Activated CD4-positive, alpha-beta T cell treated with anti-CD3 and anti-CD28 coated beads, Interleukin-2, amount 50 U/mL, for 1 hour (primary cell): Measurements from ENCODE around the gene RBBP5.

Experiments
- DNase-seq: peaks from one replicate; pipeline ENCODE4 v3.0.0-alpha.2; 2020

Gene RBBP5

DNA sequence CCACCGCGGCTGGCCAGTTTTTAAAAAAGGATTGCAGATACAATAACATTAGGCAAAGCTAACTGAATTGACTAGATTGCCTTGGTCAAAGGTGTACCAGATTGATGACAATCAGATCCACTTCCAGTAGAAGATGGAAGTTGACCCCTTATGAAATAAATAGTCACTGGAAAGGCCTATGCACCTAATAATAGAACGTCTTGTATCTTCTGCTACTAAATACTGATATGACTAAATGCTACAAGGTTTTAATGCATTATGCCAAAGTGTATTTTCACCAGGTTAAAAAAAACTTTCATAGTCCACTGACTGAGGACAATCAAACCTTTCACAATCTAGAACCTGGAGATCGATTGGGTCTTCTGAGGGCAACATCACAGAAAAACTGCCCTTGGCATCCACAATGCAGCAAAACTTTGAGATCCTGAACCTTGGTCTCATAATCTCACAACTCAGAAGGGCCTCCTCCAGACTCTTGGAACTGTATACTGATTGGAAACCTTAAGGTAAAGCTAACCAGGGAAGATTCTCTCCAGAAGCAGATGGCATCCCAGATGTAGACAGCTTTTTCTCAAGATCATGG lies 7.8 kb upstream of the RBBP5 start:
- no peak for DNase-seq

DNA sequence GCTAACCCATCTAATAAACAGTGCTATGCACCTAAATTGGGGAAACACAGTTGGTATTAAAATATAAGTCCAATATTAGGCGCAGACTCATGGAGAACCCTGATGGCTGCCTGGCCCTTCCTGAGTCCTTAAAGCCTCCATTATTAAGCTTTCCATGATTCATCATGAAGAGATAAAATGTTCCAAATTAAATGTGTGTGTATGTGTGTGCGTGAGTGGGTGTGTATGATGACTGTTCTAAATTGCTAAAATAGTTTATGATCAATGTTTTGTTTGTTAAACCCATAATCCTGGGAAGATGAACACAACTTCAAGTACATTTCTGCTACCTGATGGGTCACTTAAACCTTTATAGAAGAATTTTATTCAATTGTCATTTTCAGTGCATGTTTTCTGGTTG lies 6.3 kb upstream of the RBBP5 start:
- DNase-seq = no peak

DNA sequence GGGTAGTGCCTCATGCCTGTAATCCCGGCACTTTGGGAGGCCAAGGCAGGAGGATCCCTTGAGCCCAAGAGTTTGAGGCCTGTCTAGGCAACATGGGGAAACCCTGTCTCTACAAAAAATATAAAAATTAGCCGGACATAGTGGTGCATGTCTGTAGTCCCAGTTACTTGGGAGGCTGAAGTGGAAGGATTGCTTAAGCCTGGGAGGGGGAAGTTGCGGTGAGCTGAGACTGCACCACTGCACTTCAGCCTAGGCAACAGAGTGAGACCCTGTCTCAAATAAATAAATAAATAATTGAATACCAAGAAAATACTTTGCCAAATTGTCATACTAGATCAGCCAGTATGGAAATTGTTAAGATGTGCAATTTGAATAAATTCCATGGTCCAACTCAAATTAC lies 5.9 kb upstream of the RBBP5 start:
- no peak for DNase-seq

DNA sequence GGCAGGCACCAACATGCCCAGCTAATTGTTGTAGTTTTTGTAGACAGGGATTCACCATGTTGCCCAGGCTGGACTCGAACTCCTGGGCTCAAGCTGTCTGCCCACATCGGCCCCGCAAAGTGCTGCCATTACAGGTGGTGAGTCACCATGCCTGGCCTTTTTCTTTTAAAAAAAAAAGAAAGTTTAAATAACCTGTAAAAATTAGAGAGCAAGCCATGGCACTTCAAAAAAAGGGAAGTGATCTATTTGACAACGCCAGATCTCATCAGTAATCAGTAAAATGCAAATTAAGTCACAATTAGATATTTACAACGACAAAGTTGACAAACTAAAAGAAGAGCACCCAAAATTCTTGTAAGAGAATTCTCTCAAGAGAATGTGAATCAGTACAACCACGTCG lies 2.9 kb upstream of the RBBP5 start:
- no peak for DNase-seq

DNA sequence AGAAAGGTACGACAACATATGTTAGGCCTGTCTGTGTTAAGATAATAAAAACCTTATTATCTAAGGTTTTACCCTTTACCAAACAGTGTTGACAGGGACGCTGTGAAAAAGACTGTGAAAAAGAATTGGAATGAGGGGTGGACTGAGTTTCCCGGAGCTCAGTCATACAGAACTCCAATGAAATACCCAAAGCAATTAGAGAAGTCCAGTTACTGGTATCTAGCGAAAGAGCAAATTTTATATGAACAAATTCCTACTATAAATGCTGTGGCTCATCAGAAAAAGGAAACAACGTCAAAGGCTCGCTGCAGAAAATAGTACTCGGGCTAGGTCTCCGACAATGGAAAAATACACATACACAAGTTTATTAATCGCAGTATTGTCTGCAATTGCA lies 708 bp upstream of the RBBP5 start:
- DNase-seq = no peak

DNA sequence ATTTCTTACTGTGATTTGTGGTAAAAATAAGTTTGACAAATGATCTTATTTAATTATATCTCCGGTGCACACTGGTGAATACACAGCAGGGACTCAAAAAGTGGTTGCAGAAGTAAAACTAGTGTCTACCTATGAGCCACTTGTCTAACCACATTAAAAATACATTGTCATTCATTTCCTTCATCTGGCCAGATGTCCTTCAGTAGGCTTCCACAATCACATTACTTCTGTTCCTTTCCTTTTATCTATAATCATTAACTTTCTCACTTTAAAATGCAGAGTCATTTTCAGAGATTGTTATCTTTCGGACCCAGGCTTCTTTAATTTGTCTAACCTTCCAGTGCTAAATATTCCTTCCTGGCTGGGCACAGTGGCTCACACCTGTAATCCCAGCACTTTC lies 3.0 kb downstream of the RBBP5 start:
- no peak for DNase-seq

DNA sequence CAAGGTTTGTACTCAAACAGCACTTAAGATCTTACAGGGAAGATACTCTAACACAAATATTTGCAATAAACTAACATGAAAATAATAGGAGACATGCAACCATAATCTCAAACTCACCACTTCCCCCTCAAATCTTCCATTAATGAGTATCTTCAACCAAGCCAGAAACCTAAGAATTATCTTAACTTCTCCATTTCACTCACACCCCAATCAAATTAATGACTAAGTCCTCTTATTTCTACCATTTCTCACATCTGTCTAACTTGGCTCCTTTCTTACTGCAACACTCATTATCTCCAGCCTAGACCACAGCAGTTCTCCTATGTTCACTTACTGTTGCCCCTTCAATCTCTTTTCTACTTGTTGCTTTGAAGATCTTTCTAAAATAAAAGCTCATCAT lies 10.4 kb downstream of the RBBP5 start:
- DNase-seq = no peak

DNA sequence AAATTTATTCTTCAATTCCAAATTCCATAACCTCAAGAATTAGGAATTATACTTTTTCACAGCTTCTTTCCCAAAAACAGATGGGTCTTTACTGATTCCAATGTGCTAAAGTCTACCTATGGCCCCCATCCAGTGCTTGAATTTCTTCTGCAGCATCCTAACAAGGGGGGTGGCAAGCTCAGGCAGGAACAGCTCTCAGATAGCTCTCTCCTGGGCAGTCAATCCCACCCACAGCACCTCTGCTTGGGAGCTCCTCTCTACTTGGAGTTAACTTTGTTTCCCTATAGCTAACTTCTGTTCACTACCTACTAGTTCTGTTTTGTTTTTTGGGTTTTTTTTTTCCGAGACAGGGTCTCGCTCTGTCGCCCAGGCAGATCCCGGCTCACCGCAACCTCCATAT lies 12.1 kb downstream of the RBBP5 start:
- no peak for DNase-seq

DNA sequence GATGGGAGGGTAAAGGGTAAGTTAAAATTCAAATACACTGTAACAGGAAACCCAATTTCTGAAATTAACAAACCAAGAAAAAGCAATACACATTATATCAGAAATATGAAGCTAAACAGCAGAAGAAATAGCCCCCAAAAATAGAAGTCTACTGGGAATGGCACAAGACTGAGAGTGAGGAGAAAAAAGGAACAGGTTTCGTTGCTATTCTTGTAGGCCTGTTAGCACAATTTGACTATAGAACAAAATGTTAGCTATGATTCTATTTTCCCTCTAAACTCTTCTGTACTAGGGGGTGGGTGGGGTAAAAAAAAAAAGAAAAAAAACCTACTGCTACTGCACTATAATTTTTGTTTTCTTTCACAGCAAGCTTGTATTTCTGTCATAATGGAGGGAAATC lies 12.5 kb downstream of the RBBP5 start:
- DNase-seq = no peak

DNA sequence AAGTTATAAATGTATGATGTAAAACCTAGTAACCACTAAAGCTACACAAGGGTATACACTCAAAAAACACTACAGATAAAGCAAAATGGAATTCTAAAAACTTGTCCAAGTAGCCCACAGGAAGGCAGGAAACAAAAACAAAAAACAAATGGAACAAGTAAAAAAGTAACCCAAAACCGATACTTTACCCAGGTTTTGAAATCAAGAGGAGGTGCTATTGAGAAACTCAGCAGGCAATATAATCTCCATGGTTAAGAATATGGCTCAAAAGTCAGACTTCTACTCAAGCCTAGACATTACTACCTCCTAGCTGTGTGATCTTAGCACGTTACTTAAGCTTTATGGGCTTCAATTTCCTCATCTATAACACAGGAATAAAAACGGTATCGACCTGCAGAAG lies 13.3 kb downstream of the RBBP5 start:
- no peak for DNase-seq

DNA sequence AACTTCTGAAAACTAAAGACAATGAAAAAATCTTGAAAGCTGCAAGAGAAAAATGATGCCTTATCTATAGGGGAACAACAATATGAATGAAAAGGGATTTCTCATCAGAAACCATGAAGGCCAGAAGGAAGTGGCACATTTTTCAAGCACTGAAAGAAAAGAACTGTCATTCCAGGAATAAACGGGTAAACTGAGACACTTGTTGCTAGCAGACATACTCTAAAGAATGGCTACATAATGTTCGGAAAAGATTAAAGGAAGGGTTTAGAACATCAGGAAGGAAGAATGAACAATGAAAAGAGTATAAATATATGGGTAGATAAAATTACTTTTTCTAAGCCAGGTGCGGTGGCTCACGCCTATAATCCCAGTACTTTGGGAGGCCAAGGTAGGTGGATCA lies 14.5 kb downstream of the RBBP5 start:
- no peak for DNase-seq

DNA sequence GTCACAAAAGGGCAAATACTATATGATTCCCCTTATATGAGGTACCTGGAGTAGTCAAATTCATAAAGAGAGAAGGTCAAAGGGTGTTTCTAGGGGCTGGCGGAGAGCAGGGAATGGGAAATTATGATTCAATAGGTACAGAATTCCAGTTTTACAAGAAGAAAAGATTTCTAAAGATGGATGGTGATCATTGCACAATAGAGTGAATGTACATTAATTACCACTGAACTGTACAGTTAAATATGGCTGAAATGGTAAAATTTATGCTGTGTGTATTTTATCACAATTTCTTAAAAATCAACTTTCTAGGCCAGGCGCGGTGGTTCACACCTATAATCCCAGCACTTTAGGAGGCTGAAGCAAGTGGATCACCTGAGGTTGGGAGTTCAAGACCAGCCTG lies 19.4 kb downstream of the RBBP5 start:
- DNase-seq = no peak

DNA sequence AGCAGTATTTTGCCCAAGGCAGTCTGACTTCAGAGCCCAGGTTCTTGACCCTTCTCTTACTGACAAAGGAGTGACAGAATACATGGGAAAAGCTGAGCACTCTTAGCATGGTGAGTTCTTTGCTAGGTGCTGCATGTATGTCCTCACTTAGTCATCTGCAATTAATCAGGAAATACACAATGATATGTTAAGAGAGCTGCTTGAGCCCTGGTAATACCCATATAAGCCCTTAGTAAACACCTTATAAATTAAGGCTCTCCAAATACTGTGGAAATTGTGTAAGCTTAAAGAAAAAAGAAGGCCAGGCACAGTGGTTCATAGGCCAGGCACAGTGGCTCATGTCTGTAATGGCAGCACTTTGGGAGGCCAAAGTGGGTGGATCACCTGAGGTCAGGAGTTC lies 23.5 kb downstream of the RBBP5 start:
- no peak for DNase-seq

DNA sequence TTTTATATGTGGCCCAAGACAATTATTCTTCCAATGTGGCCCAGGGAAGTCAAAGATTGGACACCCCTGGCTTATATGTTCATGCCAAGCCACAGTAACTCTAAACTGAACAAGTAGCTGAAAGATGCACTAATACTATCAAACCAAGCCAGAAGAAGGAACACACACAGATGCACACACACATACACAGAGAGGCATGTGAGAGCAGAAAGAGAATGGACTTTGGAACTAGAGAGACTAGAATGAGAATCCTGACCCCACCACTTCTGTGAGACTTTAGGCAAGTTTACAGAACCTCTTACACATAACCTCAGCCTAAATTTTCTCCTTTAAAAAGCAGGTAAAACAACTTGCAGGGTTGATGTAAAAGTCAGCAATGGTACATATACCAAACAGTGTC lies 26.4 kb downstream of the RBBP5 start:
- DNase-seq = no peak

DNA sequence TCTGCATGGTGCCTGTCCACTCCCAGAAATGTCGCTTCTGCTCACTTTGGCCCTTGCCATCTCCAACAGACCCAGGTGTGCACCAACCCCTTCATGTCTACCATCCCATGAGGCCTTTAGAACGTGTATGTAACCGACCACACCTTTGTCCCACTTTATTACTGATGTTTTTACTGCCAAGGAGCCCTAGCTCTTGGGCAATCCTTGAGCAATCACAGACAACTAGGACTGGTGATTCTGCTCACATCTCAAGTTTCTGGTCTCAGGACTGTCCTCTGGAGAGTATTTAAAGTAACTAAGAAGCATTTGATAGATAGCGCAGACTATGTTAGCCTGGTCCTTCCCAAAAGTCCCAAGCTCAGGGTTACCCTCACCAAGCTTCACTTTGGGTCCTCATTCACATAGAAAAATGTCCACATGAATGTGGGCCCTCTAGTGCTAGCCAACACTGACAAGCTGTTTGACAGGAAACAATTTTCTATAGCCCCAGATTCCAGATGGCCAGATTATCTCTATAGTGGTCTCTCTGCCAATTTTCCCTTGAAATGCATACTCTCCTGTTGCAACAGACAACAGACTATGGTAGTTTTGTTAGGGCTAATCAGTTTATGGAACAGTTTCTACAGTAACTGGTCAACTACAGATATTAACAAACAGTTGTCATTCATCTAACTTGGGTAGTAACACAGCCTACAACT lies 30.6 kb downstream of the RBBP5 start:
- no peak for DNase-seq

DNA sequence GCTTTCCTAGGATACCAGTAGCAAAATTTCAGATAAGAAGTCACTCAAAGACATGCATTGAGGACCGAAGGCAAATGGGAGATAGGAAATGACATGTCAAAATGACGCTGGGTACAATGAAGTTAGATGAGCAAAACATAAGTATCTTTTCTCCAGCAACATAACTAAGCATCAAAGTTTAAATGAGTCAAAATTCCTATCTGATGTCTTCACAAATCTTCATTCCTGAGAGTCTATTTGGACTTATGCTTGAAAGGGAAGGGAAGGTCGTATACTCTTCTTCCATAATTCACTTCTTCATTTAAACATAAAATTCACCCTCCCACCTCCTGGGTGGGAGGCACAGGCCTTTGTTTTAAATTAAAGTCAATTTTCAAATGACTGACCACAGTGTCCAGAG lies 33.4 kb downstream of the RBBP5 start:
- DNase-seq = no peak

DNA sequence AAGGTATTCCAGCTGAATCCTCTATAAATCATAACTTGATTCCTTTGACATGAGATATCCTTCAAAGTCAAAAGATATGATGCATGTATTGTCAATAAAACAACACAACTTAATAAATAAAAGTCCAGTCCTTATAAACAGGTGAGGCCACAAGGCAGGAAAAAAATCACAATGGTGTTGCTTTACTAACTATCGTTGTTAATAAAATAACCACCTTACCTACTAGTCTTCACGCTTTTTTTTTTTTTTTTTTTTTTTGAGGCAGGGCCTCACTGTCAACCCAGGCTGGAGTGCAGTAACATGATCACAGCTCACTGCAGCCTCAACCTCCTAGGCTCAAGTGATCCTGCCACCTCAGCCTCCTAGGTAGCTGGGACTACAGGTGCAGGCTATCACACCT lies 37.4 kb downstream of the RBBP5 start, which contains the start of gene TMEM81:
Gene TMEM81, minus strand, starts transcription at position 101 of the 400 bp plus-strand sequence. CDS start 140 bp downstream, outside the sequence.
- DNase-seq = no peak

DNA sequence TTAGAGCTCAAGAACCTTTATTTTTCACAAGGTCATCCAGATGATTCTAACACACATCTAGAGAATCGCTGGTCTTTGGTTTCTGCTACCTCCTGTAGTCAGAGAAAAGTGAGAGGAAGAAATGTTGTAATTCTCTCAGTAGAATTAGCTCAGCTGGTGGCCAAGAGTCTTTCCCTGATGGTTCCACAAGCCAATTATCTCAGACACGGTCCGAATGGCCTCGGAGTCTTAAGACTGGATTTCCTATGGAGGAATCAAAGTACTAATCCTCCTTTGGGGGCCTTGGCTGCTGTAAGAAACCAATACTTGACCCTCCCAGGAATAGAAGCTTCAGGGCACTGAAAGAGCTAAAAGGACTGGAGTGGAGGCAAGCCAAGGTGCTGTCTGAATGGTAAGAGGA lies 39.3 kb downstream of the RBBP5 start:
- DNase-seq = no peak

DNA sequence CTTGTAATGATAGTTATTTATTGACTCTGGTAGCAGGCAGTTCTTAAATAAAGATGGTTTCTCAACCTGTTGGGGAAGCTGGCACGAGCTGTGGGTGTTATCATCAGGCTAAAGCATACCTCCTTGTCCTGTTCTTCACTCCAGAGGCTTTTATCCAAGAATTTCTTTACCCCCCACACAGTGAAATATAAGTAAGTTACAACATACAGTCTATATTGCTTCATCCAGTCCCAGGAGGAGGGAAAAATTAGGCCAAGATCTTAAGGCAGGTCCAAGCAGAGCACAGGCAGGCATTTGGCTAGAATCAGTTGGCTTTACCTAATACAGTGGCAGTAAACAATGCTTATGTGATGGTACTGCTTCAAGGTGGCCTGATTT lies 43.9 kb downstream of the RBBP5 start:
- DNase-seq = no peak

DNA sequence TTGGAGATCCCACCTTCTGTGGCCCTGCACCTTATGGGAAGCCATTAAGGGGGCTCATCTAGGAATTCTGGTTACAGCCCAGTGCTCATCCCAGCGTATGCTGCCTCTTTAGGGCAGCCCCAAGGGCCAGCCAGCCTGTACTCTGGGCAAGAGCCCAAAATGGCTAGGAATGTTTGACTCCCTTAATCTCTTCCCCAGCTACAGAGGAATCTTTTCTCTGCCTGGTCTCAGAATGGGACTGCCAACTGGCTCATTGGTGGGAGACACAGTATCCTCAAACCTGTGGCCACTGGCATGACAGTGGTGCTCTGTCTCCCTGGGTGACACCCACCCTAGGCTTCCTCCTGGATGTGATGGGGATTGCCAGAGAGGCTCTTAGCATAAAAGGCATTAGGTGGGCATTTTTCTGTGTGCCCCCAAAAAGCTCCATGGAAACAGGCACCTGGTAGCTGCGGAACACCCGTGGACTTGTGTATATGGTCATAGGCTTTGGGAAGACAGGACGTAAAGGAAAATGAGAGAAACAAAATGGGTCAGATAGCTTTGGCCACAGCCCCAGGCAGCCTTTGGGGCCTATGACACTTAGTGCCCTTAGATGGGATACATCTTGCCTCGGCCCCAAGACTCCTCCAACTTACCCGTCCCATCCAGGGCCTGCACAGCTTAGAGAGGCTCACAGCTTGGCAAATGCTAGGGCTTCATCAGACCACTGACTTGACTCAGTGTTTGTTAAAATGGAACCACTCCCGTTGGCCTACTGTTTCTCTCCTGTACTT lies 44.4 kb downstream of the RBBP5 start:
- no peak for DNase-seq

DNA sequence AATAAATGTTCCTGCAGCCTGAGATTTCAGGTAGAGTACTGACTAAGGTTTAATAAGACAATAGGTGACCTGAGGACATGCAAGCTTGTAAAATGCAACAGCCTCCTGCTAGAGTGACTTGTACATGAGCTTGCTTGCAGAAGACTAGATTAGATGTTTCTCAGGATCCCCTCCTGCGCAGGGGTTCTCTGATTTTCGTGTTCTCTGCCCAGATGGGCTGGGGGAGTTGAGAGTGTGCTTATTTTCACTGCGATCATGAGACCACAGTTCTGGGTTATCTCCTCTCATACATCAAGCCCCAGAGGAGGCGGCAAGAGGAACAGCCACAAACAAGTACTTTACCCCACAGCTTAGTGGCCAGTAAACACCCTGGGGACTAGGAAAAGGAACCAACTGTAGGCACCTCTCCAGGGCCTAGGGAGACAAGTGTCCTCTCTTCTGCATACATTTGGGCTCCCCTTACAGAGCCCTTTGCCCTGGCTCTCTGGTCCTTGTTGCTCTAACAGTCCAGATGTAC lies 45.5 kb downstream of the RBBP5 start:
- DNase-seq = no peak

DNA sequence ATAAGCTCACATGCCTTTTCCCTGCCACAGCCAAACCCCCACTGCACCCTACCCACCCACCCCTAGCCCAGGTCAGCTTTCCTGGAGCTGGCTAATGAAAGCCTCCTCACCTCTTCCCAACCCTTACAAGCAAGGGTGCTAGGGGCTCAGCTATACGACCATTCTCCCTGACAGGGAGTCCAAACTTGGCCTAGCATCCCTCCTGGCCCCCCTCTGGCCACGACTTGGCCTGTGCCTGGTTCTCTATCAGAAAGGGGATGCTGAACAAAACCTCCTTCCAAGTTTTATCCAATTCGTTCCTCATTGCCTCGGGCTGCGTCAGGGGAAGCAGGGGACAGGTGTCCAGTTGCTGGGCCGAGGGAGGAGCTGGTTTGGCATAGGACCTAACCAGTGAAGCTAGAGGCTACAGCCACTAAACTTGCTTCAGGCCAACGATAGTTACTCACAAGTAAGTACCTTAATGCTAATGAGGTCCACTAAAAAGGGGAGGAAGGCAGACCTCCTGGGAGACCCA lies 46.1 kb downstream of the RBBP5 start:
- no peak for DNase-seq

DNA sequence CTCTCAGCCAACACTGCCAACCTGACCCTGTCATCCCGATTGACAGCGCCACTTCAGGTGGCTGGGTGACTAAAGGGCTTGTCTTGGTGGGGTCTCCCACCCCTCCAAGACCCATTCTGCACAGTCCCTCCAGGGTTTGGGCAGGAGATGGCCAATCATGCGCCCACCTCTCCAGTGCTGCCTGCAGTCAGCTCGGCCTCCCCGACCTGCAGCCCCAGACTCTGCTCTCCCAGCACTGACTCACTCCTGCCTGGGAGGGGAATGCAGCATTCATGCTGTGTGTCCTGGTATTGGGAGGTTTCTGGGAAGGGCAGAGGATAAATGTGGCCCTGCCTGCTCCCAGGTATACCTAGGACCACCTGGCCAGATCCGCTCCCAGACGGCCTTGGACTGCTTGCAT lies 47.3 kb downstream of the RBBP5 start:
- no peak for DNase-seq

DNA sequence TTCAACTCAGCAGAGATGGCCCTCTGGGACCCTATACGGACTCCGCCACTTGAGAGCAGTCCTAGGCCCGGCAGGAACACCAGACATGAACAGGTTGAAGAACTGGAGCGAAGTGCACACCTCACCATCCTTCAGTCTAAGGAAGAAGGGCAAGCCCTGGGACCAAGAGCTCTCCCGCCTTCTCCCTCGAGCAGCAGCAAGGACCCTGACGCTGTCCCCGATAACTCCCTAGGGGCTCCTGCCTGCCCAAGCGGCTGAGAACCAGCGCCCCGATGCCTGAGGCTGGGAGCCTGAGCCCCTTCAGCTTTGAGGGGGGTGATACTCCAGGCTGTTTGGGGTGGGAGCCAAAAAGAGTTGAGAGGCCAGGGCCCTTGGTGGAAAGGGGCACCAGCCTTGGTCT lies 47.7 kb downstream of the RBBP5 start:
- no peak for DNase-seq
